ENCODE results near the gene EFNA2.

Gene EFNA2

GRCh38 chr19:1273263-1274041, 12.2 kb upstream of the EFNA2 start:
- no peak for TF ChIP-seq CTCF (IDR thresholded peaks at IDR 0.05; ENCODE audit: insufficient read depth, low read length, poor library complexity, severe bottlenecking)
- TF ChIP-seq EZH2phosphoT487 (conservative IDR thresholded peaks at IDR 0.05; ENCODE audit: low read length): no peak
- Histone ChIP-seq H3K27ac (ENCODE audit: low read depth, low read length) (no peak overlapping the region), H2AFZ (ENCODE audit: low read depth, low read length, severe bottlenecking) (no peak overlapping the region), H3K27me3 (ENCODE audit: low read length) (no peaks in the 10 kb centered on the region), H3K9ac (ENCODE audit: low read length) (no peak overlapping the region), H3K36me3 (ENCODE audit: low read length) (peaks cover 6% of the 10 kb centered on the region), H3K4me2 (ENCODE audit: low read depth, low read length, poor library complexity, severe bottlenecking) (no peak overlapping the region), H3K9me3 (ENCODE audit: insufficient read depth, low read length) (no peaks in the 10 kb centered on the region), H3K9me2 (replicated peaks; ENCODE audit: insufficient read depth, low read length) (no peaks in the 10 kb centered on the region), H3K4me3 (ENCODE audit: insufficient read depth, low read length, poor library complexity, severe bottlenecking) (no peak overlapping the region), H3F3A (ENCODE audit: insufficient read depth) (peaks cover 57% of the 10 kb centered on the region), H3K79me2 (ENCODE audit: insufficient read depth, low read length) (peaks cover 35% of the 10 kb centered on the region), H4K20me1 (ENCODE audit: low read depth, low read length) (no peaks in the 10 kb centered on the region; the same call in 1 of the 2 replicates)

- Histone ChIP-seq H3K4me2 (ENCODE audit: low read depth, low read length, poor library complexity, severe bottlenecking) (peak overlapping the region; percentile 49), H3K27ac (ENCODE audit: low read depth, low read length) (no peak overlapping the region), H3K79me2 (ENCODE audit: insufficient read depth, low read length) (peaks cover 35% of the 10 kb centered on the region), H3K36me3 (ENCODE audit: low read length) (peaks cover 6% of the 10 kb centered on the region), H4K20me1 (ENCODE audit: low read depth, low read length) (no peaks in the 10 kb centered on the region; the same call in 1 of the 2 replicates), H3K9me3 (ENCODE audit: insufficient read depth, low read length) (no peaks in the 10 kb centered on the region), H3K9me2 (replicated peaks; ENCODE audit: insufficient read depth, low read length) (no peaks in the 10 kb centered on the region), H3K4me3 (ENCODE audit: insufficient read depth, low read length, poor library complexity, severe bottlenecking) (peak overlapping the region; percentile 47), H3K9ac (ENCODE audit: low read length) (peak overlapping the region; percentile 96; the same call in 1 of the 2 replicates), H3F3A (ENCODE audit: insufficient read depth) (peaks cover 57% of the 10 kb centered on the region), H3K27me3 (ENCODE audit: low read length) (no peaks in the 10 kb centered on the region), H2AFZ (ENCODE audit: low read depth, low read length, severe bottlenecking) (no peak overlapping the region)
- no peak for TF ChIP-seq CTCF (IDR thresholded peaks at IDR 0.05; ENCODE audit: insufficient read depth, low read length, poor library complexity, severe bottlenecking)
These were observed 11.4 kb upstream of the EFNA2 start for GRCh38 chr19:1274081-1274851.

GRCh38 chr19:1274852-1275259, 10.8 kb upstream of the EFNA2 start:
- H3K27ac ChIP-seq (ENCODE audit: low read depth, low read length): peak overlapping the region; percentile 88
- no peaks in the 10 kb centered on the region for H3K27me3 ChIP-seq (ENCODE audit: low read length)
- H3K4me2 ChIP-seq (ENCODE audit: low read depth, low read length, poor library complexity, severe bottlenecking): peak overlapping the region; percentile 49
- H3K9ac ChIP-seq (ENCODE audit: low read length): peak overlapping the region; percentile 96
- H3K9me2 ChIP-seq (replicated peaks; ENCODE audit: insufficient read depth, low read length): no peaks in the 10 kb centered on the region
- H3K36me3 ChIP-seq (ENCODE audit: low read length): peaks cover 6% of the 10 kb centered on the region
- no peak for TF ChIP-seq EZH2phosphoT487 (conservative IDR thresholded peaks at IDR 0.05; ENCODE audit: low read length)
- no peak for TF ChIP-seq CTCF (IDR thresholded peaks at IDR 0.05; ENCODE audit: insufficient read depth, low read length, poor library complexity, severe bottlenecking)
- H3F3A ChIP-seq (ENCODE audit: insufficient read depth): peaks cover 55% of the 10 kb centered on the region
- peak overlapping the region; percentile 47 for H3K4me3 ChIP-seq (ENCODE audit: insufficient read depth, low read length, poor library complexity, severe bottlenecking)
- H4K20me1 ChIP-seq (ENCODE audit: low read depth, low read length): no peaks in the 10 kb centered on the region; the same call in 1 of the 2 replicates
- H3K79me2 ChIP-seq (ENCODE audit: insufficient read depth, low read length): peaks cover 31% of the 10 kb centered on the region
- no peaks in the 10 kb centered on the region for H3K9me3 ChIP-seq (ENCODE audit: insufficient read depth, low read length)
- no peak overlapping the region for H2AFZ ChIP-seq (ENCODE audit: low read depth, low read length, severe bottlenecking)

Measured in SU-DHL-6 (cell line).